DMS79 treated with DMSO at 0.1 percent for 48 hours (cell line): ENCODE data around the gene RABL2B.

Experiments used
- DNase-seq: peaks from one replicate; lab custom pipeline; 2025; lab: John Stamatoyannopoulos, UW

The RABL2B gene

DNA sequence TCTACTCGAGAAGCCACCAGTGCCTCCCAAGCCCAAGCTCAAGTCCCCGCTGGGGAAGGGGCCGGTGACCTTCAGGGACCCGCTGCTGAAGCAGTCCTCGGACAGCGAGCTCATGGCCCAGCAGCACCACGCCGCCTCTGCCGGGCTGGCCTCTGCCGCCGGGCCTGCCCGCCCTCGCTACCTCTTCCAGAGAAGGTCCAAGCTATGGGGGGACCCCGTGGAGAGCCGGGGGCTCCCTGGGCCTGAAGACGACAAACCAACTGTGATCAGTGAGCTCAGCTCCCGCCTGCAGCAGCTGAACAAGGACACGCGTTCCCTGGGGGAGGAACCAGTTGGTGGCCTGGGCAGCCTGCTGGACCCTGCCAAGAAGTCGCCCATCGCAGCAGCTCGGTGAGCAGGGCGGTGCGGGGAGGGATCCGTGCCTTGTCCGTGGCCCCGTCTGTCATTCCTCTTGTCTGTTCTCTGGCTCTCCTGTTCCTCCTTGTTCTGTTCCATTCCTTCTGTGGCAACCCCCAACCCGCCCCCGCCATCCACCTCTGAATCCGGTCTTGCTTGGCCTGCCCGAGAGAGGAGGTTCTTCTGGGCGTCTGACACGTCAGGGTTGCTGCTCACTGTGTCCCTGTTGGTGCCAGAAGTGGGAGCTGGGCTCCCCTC lies 61.3 kb downstream of the RABL2B start:
- DNase-seq: no peak

DNA sequence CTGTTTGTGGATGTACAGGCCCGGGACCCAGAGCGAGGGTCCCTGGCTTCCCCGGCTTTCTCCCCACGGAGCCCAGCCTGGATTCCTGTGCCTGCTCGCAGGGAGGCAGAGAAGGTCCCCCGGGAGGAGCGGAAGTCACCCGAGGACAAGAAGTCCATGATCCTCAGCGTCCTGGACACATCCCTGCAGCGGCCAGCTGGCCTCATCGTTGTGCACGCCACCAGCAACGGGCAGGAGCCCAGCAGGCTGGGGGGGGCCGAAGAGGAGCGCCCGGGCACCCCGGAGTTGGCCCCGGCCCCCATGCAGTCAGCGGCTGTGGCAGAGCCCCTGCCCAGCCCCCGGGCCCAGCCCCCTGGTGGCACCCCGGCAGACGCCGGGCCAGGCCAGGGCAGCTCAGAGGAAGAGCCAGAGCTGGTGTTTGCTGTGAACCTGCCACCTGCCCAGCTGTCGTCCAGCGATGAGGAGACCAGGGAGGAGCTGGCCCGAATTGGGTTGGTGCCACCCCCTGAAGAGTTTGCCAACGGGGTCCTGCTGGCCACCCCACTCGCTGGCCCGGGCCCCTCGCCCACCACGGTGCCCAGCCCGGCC lies 62.1 kb downstream of the RABL2B start:
- no peak for DNase-seq

- DNase-seq: no peak
These were observed 62.9 kb downstream of the RABL2B start for GRCh38 chr22:50720301-50721256.

DNA sequence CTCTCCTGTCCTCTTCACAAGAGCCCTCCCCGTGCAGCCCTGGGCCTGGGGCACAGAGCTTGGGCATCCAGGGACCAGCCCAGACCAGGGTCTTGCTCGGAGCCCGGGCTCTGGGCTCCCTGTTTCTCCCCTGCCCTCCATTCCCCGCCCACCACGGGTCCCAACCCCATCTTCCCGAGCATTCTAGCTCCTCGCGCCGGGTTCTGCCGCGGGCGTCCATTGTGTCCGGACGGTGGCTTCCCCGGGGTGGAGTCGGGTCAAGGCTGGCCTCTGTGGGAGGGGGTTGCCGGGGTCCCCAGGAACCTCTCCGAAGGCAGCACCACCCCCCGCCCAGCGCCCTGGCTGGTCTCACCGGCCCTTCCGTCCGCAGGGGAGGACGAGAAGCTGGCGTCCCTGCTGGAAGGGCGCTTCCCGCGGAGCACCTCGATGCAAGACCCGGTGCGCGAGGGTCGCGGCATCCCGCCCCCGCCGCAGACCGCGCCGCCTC lies 63.6 kb downstream of the RABL2B start:
- DNase-seq: no peak

DNA sequence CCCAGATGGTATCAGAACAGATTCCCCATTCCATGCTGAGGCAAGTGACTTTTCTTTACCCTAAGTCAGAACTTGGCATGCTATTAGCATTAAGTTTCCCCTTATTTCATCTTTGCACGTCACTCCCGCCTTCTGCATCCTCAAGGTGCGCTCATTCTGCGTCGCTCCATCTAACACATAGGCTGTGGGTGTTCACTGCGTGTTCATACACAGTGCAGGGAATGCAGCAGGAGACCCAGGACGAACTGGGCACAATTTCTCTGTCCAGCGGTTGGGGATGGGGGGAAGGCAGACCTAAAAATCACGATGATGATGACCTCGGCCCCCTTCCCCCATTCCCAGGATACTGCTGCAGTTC lies 65.1 kb downstream of the RABL2B start:
- DNase-seq: no peak

- DNase-seq: no peak
These were observed 65.6 kb downstream of the RABL2B start for GRCh38 chr22:50717709-50718351.
